Measurements from ENCODE around the gene APEX1.
"Not testable (repeated sequence)": the region's sequence is repeated elsewhere in the genome, so short reads cannot be mapped to it uniquely, and the experiment has no call there.

Gene APEX1

GRCh38 chr14:20435582-20436362 lies 19.3 kb upstream of the APEX1 start, which contains the start of gene KLHL33:
KLHL33 (minus strand) TSS chr14:20436166; CDS start chr14:20435811, 355 bp downstream.
- no peak for DNase-seq (ENCODE audit: low read depth in 2 of 2)

GRCh38 chr14:20436363-20436755 lies 18.7 kb upstream of the APEX1 start:
- peak; percentile 29 to 39 for DNase-seq (ENCODE audit: low read depth in 2 of 2)

- DNase-seq (ENCODE audit: low read depth in 2 of 2), result no peak
Observed at GRCh38 chr14:20438664-20439063, 16.4 kb upstream of the APEX1 start.

GRCh38 chr14:20440465-20440864 lies 14.6 kb upstream of the APEX1 start:
- no peak for DNase-seq (ENCODE audit: low read depth in 2 of 2)

- DNase-seq (ENCODE audit: low read depth in 2 of 2), result no peak
Observed at GRCh38 chr14:20440882-20441281, 14.1 kb upstream of the APEX1 start.

- DNase-seq (ENCODE audit: low read depth in 2 of 2), result no peak
Observed at GRCh38 chr14:20441461-20441860, 13.6 kb upstream of the APEX1 start.

GRCh38 chr14:20443650-20444049 lies 11.4 kb upstream of the APEX1 start:
- not testable (repeated sequence) for DNase-seq (ENCODE audit: low read depth in 2 of 2)

GRCh38 chr14:20446889-20447288 lies 8.1 kb upstream of the APEX1 start:
- no peak for DNase-seq (ENCODE audit: low read depth in 2 of 2)

GRCh38 chr14:20452831-20453230 lies 2.2 kb upstream of the APEX1 start:
- DNase-seq (ENCODE audit: low read depth in 2 of 2), result not testable (repeated sequence)

- DNase-seq (ENCODE audit: low read depth in 2 of 2), result no peak
Observed at GRCh38 chr14:20455355-20456300, 602 bp downstream of the APEX1 start.

- no peak for DNase-seq (ENCODE audit: low read depth in 2 of 2)
Observed at GRCh38 chr14:20456971-20457370, 1.9 kb downstream of the APEX1 start.

- no peak for DNase-seq (ENCODE audit: low read depth in 2 of 2)
Observed at GRCh38 chr14:20458031-20458789, 3.2 kb downstream of the APEX1 start.

GRCh38 chr14:20460458-20461224 lies 5.6 kb downstream of the APEX1 start:
- DNase-seq (ENCODE audit: low read depth in 2 of 2), result no peak

- DNase-seq (ENCODE audit: low read depth in 2 of 2), result peak; percentile 100
Observed at GRCh38 chr14:20461225-20462141, 6.5 kb downstream of the APEX1 start, which contains the start of gene PIP4P1. PIP4P1 (minus strand) TSS chr14:20461434; CDS start chr14:20461325, 109 bp downstream.

- no peak for DNase-seq (ENCODE audit: low read depth in 2 of 2)
Observed at GRCh38 chr14:20468764-20469241, 13.8 kb downstream of the APEX1 start.

GRCh38 chr14:20469242-20469889 lies 14.3 kb downstream of the APEX1 start, which contains the start of gene PNP:
PNP (plus strand) TSS chr14:20469406; CDS start chr14:20469525, 119 bp downstream.
- peak; percentile 54 to 55 for DNase-seq (ENCODE audit: low read depth in 2 of 2)

- DNase-seq (ENCODE audit: low read depth in 2 of 2), result no peak
Observed at GRCh38 chr14:20469890-20470602, 15.0 kb downstream of the APEX1 start.

GRCh38 chr14:20470603-20470901 lies 15.5 kb downstream of the APEX1 start:
- no peak for DNase-seq (ENCODE audit: low read depth in 2 of 2)
